Measurements from ENCODE around the gene ATP10B. TPM values are rescaled to one million over a fixed set of nuclear protein-coding genes. Genes with fewer than 3 reads are reported as not detected.
"Not testable (repeated sequence)": the region's sequence is repeated elsewhere in the genome, so short reads cannot be mapped to it uniquely, and the experiment has no call there.

Gene ATP10B
- polyA plus RNA-seq (2013, experiment 1 of 2): not detected
- not detected for polyA plus RNA-seq (2013, experiment 2 of 2)

GRCh38 chr5:160852049-160852448, at the start of gene ATP10B:
ATP10B (minus strand) TSS chr5:160852211; CDS start chr5:160688074, 164,137 bp downstream.
- H3K23ac ChIP-seq (ENCODE audit: low read depth, low read length, poor library complexity): no peak within 1 kb of the TSS
- no peak within 1 kb of the TSS for H3K4ac ChIP-seq (ENCODE audit: low read length)
- H3K18ac ChIP-seq (ENCODE audit: low read length): no peak within 1 kb of the TSS
- no peak within 1 kb of the TSS for H3K9ac ChIP-seq (ENCODE audit: low read depth, low read length, poor library complexity)
- no peaks in the 10 kb centered on the region for H3K9me3 ChIP-seq (replicated peaks in 1 of 2; ENCODE audit: control insufficient read depth in 2 of 2, insufficient read depth in 1 of 2, low read depth in 1 of 2, low read length in 2 of 2)
- H3K4me2 ChIP-seq (ENCODE audit: insufficient read depth, low read length, poor library complexity, severe bottlenecking): no peak within 1 kb of the TSS
- no peak within 1 kb of the TSS for H2BK15ac ChIP-seq (ENCODE audit: low read length)
- H2AFZ ChIP-seq (ENCODE audit: low read length): no peak within 1 kb of the TSS
- DNase-seq (ENCODE audit: low spot score): no peak
- no peaks in the 10 kb centered on the region for H3K36me3 ChIP-seq (replicated peaks in 1 of 2; ENCODE audit: control insufficient read depth in 2 of 2, insufficient read depth in 2 of 2, low read length in 2 of 2)
- H3K27me3 ChIP-seq (ENCODE audit: control insufficient read depth in 3 of 3, insufficient read depth in 3 of 3, low read depth in 1 of 3, low read length in 3 of 3): no peaks in the 10 kb centered on the region
- no peak within 1 kb of the TSS for H3K4me3 ChIP-seq (ENCODE audit: low read length in 2 of 2)
- no peak within 1 kb of the TSS for H4K8ac ChIP-seq (ENCODE audit: low read depth, low read length)
- H3K4me1 ChIP-seq (ENCODE audit: control insufficient read depth in 2 of 2, insufficient read depth in 1 of 2, low read depth in 1 of 2, low read length in 2 of 2): no peaks in the 10 kb centered on the region
- WGBS, 2 donors (ENCODE audit: extremely low coverage in 2 of 2, insufficient read length in 2 of 2, insufficient replicate concordance in 1 of 2): no CpG with 5 or more reads among the region's 4 CpGs
- H4K91ac ChIP-seq (ENCODE audit: low read depth, low read length, poor library complexity): no peak within 1 kb of the TSS
- H2BK5ac ChIP-seq (ENCODE audit: low read length): no peak within 1 kb of the TSS
- H2BK120ac ChIP-seq (ENCODE audit: low read depth, low read length): no peak within 1 kb of the TSS
- no peak within 1 kb of the TSS for H2BK12ac ChIP-seq (ENCODE audit: low read length)
- H3K27ac ChIP-seq (replicated peaks; ENCODE audit: low read length): no peak within 1 kb of the TSS
- H3K14ac ChIP-seq (ENCODE audit: low read length): no peak within 1 kb of the TSS
- H3K79me1 ChIP-seq (ENCODE audit: low read depth, low read length): no peaks in the 10 kb centered on the region
- no peak within 1 kb of the TSS for H2AK5ac ChIP-seq (ENCODE audit: low read depth, low read length)

DNA sequence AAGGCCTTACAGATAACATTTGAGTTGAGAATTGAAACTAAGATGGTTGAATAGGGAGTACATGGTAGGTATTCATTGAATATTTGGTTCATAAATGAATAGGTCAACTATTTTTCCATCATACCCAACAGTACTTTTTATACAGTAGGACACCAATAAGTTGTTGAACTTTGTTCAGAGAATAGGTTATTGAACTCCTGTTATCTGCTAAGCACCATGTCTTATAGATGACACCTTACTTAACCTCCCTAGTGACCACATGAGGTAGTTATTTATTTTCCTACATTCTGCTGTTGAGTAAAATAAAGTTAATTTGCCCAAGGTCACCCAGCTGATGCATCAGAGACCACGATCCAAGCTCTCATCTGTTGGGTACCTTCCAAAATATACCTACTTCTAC, 49.6 kb upstream of the ATP10B start:
- Histone ChIP-seq H2BK120ac (ENCODE audit: low read depth, low read length) (no peak overlapping the region), H3K4ac (ENCODE audit: low read length) (no peak overlapping the region), H3K9ac (ENCODE audit: low read depth, low read length, poor library complexity) (no peak overlapping the region), H3K27ac (replicated peaks; ENCODE audit: low read length) (no peak overlapping the region), H3K36me3 (replicated peaks in 1 of 2; ENCODE audit: control insufficient read depth in 2 of 2, insufficient read depth in 2 of 2, low read length in 2 of 2) (no peaks in the 10 kb centered on the region), H3K9me3 (replicated peaks in 1 of 2; ENCODE audit: control insufficient read depth in 2 of 2, insufficient read depth in 1 of 2, low read depth in 1 of 2, low read length in 2 of 2) (no peaks in the 10 kb centered on the region), H3K27me3 (ENCODE audit: control insufficient read depth in 3 of 3, insufficient read depth in 3 of 3, low read depth in 1 of 3, low read length in 3 of 3) (no peaks in the 10 kb centered on the region), H2BK15ac (ENCODE audit: low read length) (no peak overlapping the region), H3K4me2 (ENCODE audit: insufficient read depth, low read length, poor library complexity, severe bottlenecking) (no peak overlapping the region), H3K4me1 (ENCODE audit: control insufficient read depth in 2 of 2, insufficient read depth in 1 of 2, low read depth in 1 of 2, low read length in 2 of 2) (no peaks in the 10 kb centered on the region), H3K79me1 (ENCODE audit: low read depth, low read length) (no peaks in the 10 kb centered on the region), H3K4me3 (ENCODE audit: low read length in 2 of 2) (no peak overlapping the region), H3K18ac (ENCODE audit: low read length) (no peak overlapping the region), H4K91ac (ENCODE audit: low read depth, low read length, poor library complexity) (no peak overlapping the region), H2BK12ac (ENCODE audit: low read length) (no peak overlapping the region), H3K23ac (ENCODE audit: low read depth, low read length, poor library complexity) (no peak overlapping the region), H3K14ac (ENCODE audit: low read length) (no peak overlapping the region), H2AFZ (ENCODE audit: low read length) (no peak overlapping the region), H4K8ac (ENCODE audit: low read depth, low read length) (no peak overlapping the region), H2AK5ac (ENCODE audit: low read depth, low read length) (no peak overlapping the region), H2BK5ac (ENCODE audit: low read length) (no peak overlapping the region)
- WGBS, 2 donors (ENCODE audit: extremely low coverage in 2 of 2, insufficient read length in 2 of 2, insufficient replicate concordance in 1 of 2): no CpG with 5 or more reads among the region's 1 CpG
- no peak for DNase-seq (ENCODE audit: low spot score)

GRCh38 chr5:160899735-160900134, 47.7 kb upstream of the ATP10B start:
- no peak overlapping the region for H4K8ac ChIP-seq (ENCODE audit: low read depth, low read length)
- no CpG with 5 or more reads among the region's 4 CpGs for WGBS, 2 donors (ENCODE audit: extremely low coverage in 2 of 2, insufficient read length in 2 of 2, insufficient replicate concordance in 1 of 2)
- no peak overlapping the region for H3K27ac ChIP-seq (replicated peaks; ENCODE audit: low read length)
- no peaks in the 10 kb centered on the region for H3K79me1 ChIP-seq (ENCODE audit: low read depth, low read length)
- H2BK5ac ChIP-seq (ENCODE audit: low read length): no peak overlapping the region
- no peak overlapping the region for H3K14ac ChIP-seq (ENCODE audit: low read length)
- H3K36me3 ChIP-seq (replicated peaks in 1 of 2; ENCODE audit: control insufficient read depth in 2 of 2, insufficient read depth in 2 of 2, low read length in 2 of 2): no peaks in the 10 kb centered on the region
- H3K4me1 ChIP-seq (ENCODE audit: control insufficient read depth in 2 of 2, insufficient read depth in 1 of 2, low read depth in 1 of 2, low read length in 2 of 2): no peaks in the 10 kb centered on the region
- no peak overlapping the region for H3K18ac ChIP-seq (ENCODE audit: low read length)
- H3K4me2 ChIP-seq (ENCODE audit: insufficient read depth, low read length, poor library complexity, severe bottlenecking): no peak overlapping the region
- no peak overlapping the region for H2BK15ac ChIP-seq (ENCODE audit: low read length)
- DNase-seq (ENCODE audit: low spot score): no peak
- H3K23ac ChIP-seq (ENCODE audit: low read depth, low read length, poor library complexity): no peak overlapping the region
- H2BK12ac ChIP-seq (ENCODE audit: low read length): no peak overlapping the region
- no peak overlapping the region for H3K9ac ChIP-seq (ENCODE audit: low read depth, low read length, poor library complexity)
- H2BK120ac ChIP-seq (ENCODE audit: low read depth, low read length): no peak overlapping the region
- no peak overlapping the region for H3K4me3 ChIP-seq (ENCODE audit: low read length in 2 of 2)
- H2AK5ac ChIP-seq (ENCODE audit: low read depth, low read length): no peak overlapping the region
- H3K9me3 ChIP-seq (replicated peaks in 1 of 2; ENCODE audit: control insufficient read depth in 2 of 2, insufficient read depth in 1 of 2, low read depth in 1 of 2, low read length in 2 of 2): no peaks in the 10 kb centered on the region
- H3K27me3 ChIP-seq (ENCODE audit: control insufficient read depth in 3 of 3, insufficient read depth in 3 of 3, low read depth in 1 of 3, low read length in 3 of 3): no peaks in the 10 kb centered on the region
- H2AFZ ChIP-seq (ENCODE audit: low read length): no peak overlapping the region
- no peak overlapping the region for H3K4ac ChIP-seq (ENCODE audit: low read length)
- H4K91ac ChIP-seq (ENCODE audit: low read depth, low read length, poor library complexity): no peak overlapping the region

DNA sequence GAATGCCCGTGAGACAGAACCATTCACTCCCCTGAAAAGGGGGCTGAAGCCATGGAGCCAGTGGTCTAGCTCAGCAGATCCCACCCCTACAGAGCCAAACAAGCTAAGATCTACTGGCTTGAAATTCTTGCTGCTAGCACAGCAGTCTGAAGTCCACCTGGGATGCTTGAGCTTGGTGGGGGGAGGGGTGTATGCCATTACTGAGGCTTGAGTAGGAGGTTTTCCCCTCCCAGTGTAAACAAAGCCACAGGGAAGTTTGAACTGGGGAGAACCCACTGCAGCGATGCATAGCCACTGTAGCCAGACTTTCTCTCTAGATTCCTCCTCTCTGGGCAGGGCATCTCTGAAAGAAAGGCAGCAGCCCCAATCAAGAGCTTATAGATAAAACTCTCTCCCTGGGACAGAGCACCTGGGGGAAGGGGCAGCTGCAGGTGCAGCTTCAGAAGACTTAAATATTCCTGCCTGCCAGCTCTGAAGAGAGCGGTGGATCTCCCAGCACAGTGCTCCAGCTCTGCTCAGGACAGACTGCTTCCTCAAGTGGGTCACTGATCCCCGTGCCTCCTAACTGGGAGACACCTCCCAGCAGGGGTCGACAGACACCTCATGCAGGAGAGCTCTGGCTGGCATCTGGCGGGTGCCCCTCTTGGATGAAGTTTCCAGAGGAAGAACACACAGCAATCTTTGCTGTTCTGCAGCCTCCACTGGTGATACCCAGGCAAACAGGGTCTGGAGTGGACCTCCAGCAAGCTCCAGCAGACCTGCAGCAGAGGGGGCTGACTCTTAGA, 41.4 kb upstream of the ATP10B start:
- H3K27me3 ChIP-seq (ENCODE audit: control insufficient read depth in 3 of 3, insufficient read depth in 3 of 3, low read depth in 1 of 3, low read length in 3 of 3); H3K4me3 ChIP-seq (ENCODE audit: low read length in 2 of 2); H3K9ac ChIP-seq (ENCODE audit: low read depth, low read length, poor library complexity); H3K27ac ChIP-seq (replicated peaks; ENCODE audit: low read length); H3K9me3 ChIP-seq (replicated peaks in 1 of 2; ENCODE audit: control insufficient read depth in 2 of 2, insufficient read depth in 1 of 2, low read depth in 1 of 2, low read length in 2 of 2); DNase-seq (ENCODE audit: low spot score); H3K4ac ChIP-seq (ENCODE audit: low read length); H3K23ac ChIP-seq (ENCODE audit: low read depth, low read length, poor library complexity); H3K14ac ChIP-seq (ENCODE audit: low read length); H2BK12ac ChIP-seq (ENCODE audit: low read length); H3K79me1 ChIP-seq (ENCODE audit: low read depth, low read length); H3K4me2 ChIP-seq (ENCODE audit: insufficient read depth, low read length, poor library complexity, severe bottlenecking); H2AK5ac ChIP-seq (ENCODE audit: low read depth, low read length); H4K8ac ChIP-seq (ENCODE audit: low read depth, low read length); H3K4me1 ChIP-seq (ENCODE audit: control insufficient read depth in 2 of 2, insufficient read depth in 1 of 2, low read depth in 1 of 2, low read length in 2 of 2); H2BK120ac ChIP-seq (ENCODE audit: low read depth, low read length); H2BK15ac ChIP-seq (ENCODE audit: low read length); H2AFZ ChIP-seq (ENCODE audit: low read length); H3K18ac ChIP-seq (ENCODE audit: low read length); H2BK5ac ChIP-seq (ENCODE audit: low read length); H3K36me3 ChIP-seq (replicated peaks in 1 of 2; ENCODE audit: control insufficient read depth in 2 of 2, insufficient read depth in 2 of 2, low read length in 2 of 2); H4K91ac ChIP-seq (ENCODE audit: low read depth, low read length, poor library complexity): not testable (repeated sequence)
- WGBS, 2 donors (ENCODE audit: extremely low coverage in 2 of 2, insufficient read length in 2 of 2, insufficient replicate concordance in 1 of 2): no CpG with 5 or more reads among the region's 6 CpGs
